22Rv1 (cell line): ENCODE data around the gene SEPTIN3.

Source experiments
- ZFX ChIP-seq: fragments of 450-650 bp; IDR thresholded peaks from 2 replicates; pipeline ENCODE4 v1.6.1; 2017; ENCODE audit warnings: antibody characterized with exemption, borderline replicate concordance
- TF ChIP-seq, protein P1 (sequence below): fragments of 450-650 bp; IDR thresholded peaks from 2 replicates; pipeline ENCODE4 v1.5.1; 2017; ENCODE audit warnings: mild to moderate bottlenecking

DNA sequence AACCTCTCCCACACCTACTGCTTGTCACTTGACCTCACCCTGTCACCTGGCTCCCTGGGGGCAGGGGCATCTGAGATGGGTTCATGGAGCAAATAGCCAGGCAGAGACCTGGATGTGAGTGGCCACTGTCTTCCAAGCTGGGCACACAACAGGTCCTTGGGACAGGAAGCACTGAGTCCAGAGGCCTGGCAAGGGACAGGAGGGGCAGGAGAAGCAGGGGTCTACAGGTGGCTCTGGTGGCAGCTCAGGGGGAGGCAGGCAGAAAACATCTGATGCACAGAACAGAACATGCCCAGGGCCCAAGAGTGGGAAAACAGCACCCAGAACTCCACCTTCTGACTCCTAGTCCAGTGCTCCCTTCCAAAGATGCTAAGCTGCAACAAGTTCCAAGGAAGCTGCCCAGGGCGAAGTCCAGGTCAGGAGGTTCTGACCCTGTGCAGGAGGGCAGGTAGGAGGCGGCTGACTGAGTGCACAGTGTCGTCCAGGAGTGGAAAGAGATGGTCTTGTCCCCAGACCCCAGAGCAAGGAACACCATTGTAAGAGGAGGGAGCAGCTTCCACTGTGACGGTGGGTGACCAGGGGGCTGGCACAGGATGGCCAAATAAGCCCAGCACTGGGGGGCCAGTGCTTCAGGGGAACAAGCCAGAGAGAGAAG lies 46.2 kb upstream of the SEPTIN3 start:
- TF ChIP-seq, protein P1, sequence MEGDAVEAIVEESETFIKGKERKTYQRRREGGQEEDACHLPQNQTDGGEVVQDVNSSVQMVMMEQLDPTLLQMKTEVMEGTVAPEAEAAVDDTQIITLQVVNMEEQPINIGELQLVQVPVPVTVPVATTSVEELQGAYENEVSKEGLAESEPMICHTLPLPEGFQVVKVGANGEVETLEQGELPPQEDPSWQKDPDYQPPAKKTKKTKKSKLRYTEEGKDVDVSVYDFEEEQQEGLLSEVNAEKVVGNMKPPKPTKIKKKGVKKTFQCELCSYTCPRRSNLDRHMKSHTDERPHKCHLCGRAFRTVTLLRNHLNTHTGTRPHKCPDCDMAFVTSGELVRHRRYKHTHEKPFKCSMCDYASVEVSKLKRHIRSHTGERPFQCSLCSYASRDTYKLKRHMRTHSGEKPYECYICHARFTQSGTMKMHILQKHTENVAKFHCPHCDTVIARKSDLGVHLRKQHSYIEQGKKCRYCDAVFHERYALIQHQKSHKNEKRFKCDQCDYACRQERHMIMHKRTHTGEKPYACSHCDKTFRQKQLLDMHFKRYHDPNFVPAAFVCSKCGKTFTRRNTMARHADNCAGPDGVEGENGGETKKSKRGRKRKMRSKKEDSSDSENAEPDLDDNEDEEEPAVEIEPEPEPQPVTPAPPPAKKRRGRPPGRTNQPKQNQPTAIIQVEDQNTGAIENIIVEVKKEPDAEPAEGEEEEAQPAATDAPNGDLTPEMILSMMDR, result no peak
- TF ChIP-seq ZFX, result no peak
